HepG2 (cell line): ENCODE results near the gene RUVBL2. TPM values are rescaled to one million over a fixed set of nuclear protein-coding genes. Genes with fewer than 3 reads are reported as not detected.

Source experiments
- ATF7 ChIP-seq, 2 experiments: fragments of 450-650 bp in 1 of 2; sonication (generic) in 1 of 2; formaldehyde crosslinking in 1 of 2; IDR thresholded peaks; 2 replicates each; pipeline versions ENCODE4 v1.4.0 to v1.6.1; 2016 to 2020; ENCODE audit warnings: antibody characterized with exemption in 1 of 2, mild to moderate bottlenecking in 1 of 2, missing genetic modification reagents in 1 of 2
- DBP ChIP-seq: sonication (generic); formaldehyde crosslinking; IDR thresholded peaks from 2 replicates; pipeline ENCODE4 v1.4.0; 2020; ENCODE audit warnings: missing genetic modification reagents; ENCODE audit errors: not compliant biosample characterization
- HMG20A ChIP-seq: IDR thresholded peaks from 2 replicates; pipeline ENCODE4 v1.6.1; 2016; ENCODE audit warnings: borderline replicate concordance
- MAFG ChIP-seq: sonication (generic); formaldehyde crosslinking; IDR thresholded peaks from 2 replicates; pipeline ENCODE4 v1.5.1; 2020; ENCODE audit warnings: mild to moderate bottlenecking, missing genetic modification reagents
- MAFK ChIP-seq, 2 experiments: IDR thresholded peaks in 1 of 2; conservative IDR thresholded peaks in 1 of 2; 2 replicates each; pipeline ENCODE4 v1.6.1; 2011; ENCODE audit warnings: improper control_type of control experiment in 2 of 2, low read length in 2 of 2
- RBM22 ChIP-seq: fragments of 200-400 bp; formaldehyde crosslinking; optimal IDR thresholded peaks from 2 replicates; pipeline ENCODE3; 2017; ENCODE audit warnings: mild to moderate bottlenecking, low read length, moderate library complexity
- RNF2 ChIP-seq: fragments of 450-650 bp; conservative IDR thresholded peaks from 2 replicates; pipeline ENCODE4 v1.6.1; 2016; ENCODE audit warnings: low read depth
- ZKSCAN5 ChIP-seq: sonication (generic); formaldehyde crosslinking; IDR thresholded peaks from 2 replicates; pipeline ENCODE4 v1.5.1; 2020; ENCODE audit warnings: mild to moderate bottlenecking, missing genetic modification reagents
- ZNF160 ChIP-seq: sonication (generic); formaldehyde crosslinking; IDR thresholded peaks from 2 replicates; pipeline ENCODE4 v1.8.0; 2022; ENCODE audit warnings: mild to moderate bottlenecking, inconsistent platforms, missing genetic modification reagents
- ZNF318 ChIP-seq: sonication (generic); formaldehyde crosslinking; IDR thresholded peaks from 2 replicates; pipeline ENCODE4 v1.4.0; 2020; ENCODE audit warnings: mild to moderate bottlenecking, missing genetic modification reagents
- ZNF33B ChIP-seq: sonication (generic); formaldehyde crosslinking; IDR thresholded peaks from 2 replicates; pipeline ENCODE4 v1.5.1; 2020; ENCODE audit warnings: mild to moderate bottlenecking, missing genetic modification reagents
- ZNF558 ChIP-seq: sonication (generic); formaldehyde crosslinking; IDR thresholded peaks from 2 replicates; pipeline ENCODE4 v1.9.0; 2022; ENCODE audit warnings: mild to moderate bottlenecking, missing genetic modification reagents, borderline replicate concordance
- ZZZ3 ChIP-seq: sonication (generic); formaldehyde crosslinking; IDR thresholded peaks from 2 replicates; pipeline ENCODE4 v1.4.0; 2020; ENCODE audit warnings: missing genetic modification reagents, mild to moderate bottlenecking, borderline replicate concordance
- polyA plus RNA-seq, 8 experiments: library from polyadenylated mRNA; depleted of rRNA in 3 of 8; stranded (reverse) in 7 of 8; unstranded in 1 of 8; fragments of >200 nt; fragmentation: Illumina TruSeq in 4 of 8; extraction: Trizol in 4 of 8; gene quantifications; 2 replicates each; pipeline versions ENCODE4 v1.2.1 to v1.2.3, GENCODE V29; 2011 to 2016; ENCODE audit warnings: low read depth in 4 of 8, missing spikeins in 1 of 8, mixed read lengths in 1 of 8; ENCODE audit not compliant: insufficient read depth in 1 of 8
- total RNA-seq, 5 experiments: library from RNA; depleted of rRNA; stranded (reverse); fragments of >200 nt; fragmentation: Illumina TruSeq; extraction: Trizol; gene quantifications; 2 replicates each; pipeline ENCODE4 v1.2.3, GENCODE V29; 2016; ENCODE audit warnings: low read depth in 1 of 5
- TF ChIP-seq, protein P1 (sequence below): sonication (generic); formaldehyde crosslinking; IDR thresholded peaks from 2 replicates; pipeline ENCODE4 v1.8.0; 2022; ENCODE audit warnings: mild to moderate bottlenecking, missing genetic modification reagents, borderline replicate concordance
- TF ChIP-seq, protein P2 (sequence below): sonication (generic); formaldehyde crosslinking; IDR thresholded peaks from 2 replicates; pipeline ENCODE4 v1.4.0; 2020; ENCODE audit warnings: missing genetic modification reagents

The RUVBL2 gene
- total and polyA plus RNA-seq, 2 of the 13 experiments (the other 11 are each of a cell fraction or from before 2014, with no cell fraction given), result 120 to 122 TPM

DNA sequence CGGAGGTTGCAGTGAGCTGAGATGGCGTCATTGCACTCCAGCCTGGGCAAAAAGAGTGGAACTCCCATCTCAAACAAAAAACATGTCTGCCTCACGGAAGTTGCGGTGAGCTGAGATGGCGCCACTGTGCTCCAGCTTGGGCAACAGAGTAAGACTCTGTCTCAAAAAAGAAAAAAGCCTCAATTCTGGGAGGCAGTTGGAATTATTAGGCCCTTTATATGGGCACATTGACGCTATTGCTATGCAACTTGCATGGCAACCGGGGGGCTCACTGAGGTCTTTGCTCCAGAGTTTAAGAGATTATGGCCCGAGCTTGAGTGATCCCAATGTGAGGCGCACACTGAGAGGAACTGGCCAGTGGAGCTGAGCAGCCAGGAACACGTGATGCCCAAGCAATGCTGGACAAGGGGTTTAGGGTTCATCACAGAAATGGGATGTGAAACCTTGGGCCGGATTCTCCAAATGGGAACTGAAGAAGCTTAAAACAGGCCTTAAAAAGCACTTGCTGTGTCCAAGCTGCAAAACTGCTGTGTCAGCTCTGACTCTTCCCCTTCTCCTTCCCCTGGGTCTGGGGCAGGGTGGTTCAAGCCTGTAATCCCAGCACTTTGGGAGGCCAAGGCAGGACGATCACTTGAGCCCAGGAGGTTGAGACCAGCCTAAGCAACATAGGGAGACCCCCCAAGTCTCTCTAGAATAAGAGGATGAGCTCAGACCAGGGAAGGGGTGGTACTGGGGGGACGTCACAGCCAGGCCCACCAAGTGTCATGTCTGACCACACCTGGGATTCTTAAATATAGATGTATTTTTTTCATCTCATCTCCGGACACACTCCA lies 26.1 kb upstream of the RUVBL2 start (continued):
- 0 out of 2 replicates have a peak, but pooled peaks have one; percentile 49 for TF ChIP-seq ZNF318 (CRISPR knock-in tag)
- TF ChIP-seq, protein P1, sequence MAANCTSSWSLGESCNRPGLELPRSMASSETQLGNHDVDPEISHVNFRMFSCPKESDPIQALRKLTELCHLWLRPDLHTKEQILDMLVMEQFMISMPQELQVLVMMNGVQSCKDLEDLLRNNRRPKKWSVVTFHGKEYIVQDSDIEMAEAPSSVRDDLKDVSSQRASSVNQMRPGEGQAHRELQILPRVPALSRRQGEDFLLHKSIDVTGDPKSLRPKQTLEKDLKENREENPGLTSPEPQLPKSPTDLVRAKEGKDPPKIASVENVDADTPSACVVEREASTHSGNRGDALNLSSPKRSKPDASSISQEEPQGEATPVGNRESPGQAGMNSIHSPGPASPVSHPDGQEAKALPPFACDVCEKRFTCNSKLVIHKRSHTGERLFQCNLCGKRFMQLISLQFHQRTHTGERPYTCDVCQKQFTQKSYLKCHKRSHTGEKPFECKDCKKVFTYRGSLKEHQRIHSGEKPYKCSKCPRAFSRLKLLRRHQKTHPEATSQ (CRISPR knock-in tag), result no peak
- peak; percentile 89 for TF ChIP-seq MAFG
- no peak for TF ChIP-seq ZNF33B
- no peak for TF ChIP-seq DBP (CRISPR knock-in tag)
- TF ChIP-seq, protein P2, sequence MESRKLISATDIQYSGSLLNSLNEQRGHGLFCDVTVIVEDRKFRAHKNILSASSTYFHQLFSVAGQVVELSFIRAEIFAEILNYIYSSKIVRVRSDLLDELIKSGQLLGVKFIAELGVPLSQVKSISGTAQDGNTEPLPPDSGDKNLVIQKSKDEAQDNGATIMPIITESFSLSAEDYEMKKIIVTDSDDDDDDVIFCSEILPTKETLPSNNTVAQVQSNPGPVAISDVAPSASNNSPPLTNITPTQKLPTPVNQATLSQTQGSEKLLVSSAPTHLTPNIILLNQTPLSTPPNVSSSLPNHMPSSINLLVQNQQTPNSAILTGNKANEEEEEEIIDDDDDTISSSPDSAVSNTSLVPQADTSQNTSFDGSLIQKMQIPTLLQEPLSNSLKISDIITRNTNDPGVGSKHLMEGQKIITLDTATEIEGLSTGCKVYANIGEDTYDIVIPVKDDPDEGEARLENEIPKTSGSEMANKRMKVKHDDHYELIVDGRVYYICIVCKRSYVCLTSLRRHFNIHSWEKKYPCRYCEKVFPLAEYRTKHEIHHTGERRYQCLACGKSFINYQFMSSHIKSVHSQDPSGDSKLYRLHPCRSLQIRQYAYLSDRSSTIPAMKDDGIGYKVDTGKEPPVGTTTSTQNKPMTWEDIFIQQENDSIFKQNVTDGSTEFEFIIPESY (CRISPR knock-in tag), result no peak
- TF ChIP-seq RBM22, result peak; percentile 99
- no peak for TF ChIP-seq ZKSCAN5 (CRISPR knock-in tag)
- peak; percentile 98 to 99 for TF ChIP-seq MAFK (conservative IDR thresholded peaks at IDR 0.05 in 1 of 2, IDR thresholded peaks at IDR 0.05 in 1 of 2; ENCODE audit: low read length in 2 of 2)
- TF ChIP-seq ZNF160 (CRISPR knock-in tag), result no peak
- no peak for TF ChIP-seq ZZZ3 (CRISPR knock-in tag)
- no peak for TF ChIP-seq ATF7 (IDR thresholded peaks at IDR 0.05)
- TF ChIP-seq ATF7 (CRISPR knock-in tag; IDR thresholded peaks at IDR 0.05), result no peak
- TF ChIP-seq RNF2, result no peak
- no peak for TF ChIP-seq HMG20A (CRISPR knock-in tag)
- no peak for TF ChIP-seq ZNF558
